ENCODE data around the gene INSRR. TPM values are rescaled to one million over a fixed set of nuclear protein-coding genes. Genes with fewer than 3 reads are reported as not detected.

Gene INSRR
- total and polyA plus RNA-seq, 2 of the 8 experiments (the other 6 are each of a cell fraction or from before 2014, with no cell fraction given), result 0.02 TPM; not detected in 1

DNA sequence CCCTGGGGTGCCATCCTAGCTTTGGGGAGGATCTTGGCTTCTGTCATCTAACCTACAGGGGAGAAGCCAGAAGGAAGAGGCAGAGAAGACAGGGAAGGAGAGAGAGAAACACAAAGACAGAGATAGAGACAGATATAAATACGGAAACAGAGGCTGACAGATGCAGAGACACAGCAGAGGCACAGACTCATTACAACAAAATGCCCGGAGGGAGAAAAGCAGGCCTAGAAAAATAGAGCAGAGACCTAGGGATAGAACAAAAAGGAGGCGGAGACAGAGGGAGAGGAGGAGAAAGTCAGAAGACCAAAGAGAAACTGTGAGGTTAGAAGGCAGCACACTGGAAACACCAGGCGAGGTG is 36.5 kb upstream of the INSRR start:
- WGBS, 2 experiments (ENCODE audit: extremely low coverage in 1 of 2, insufficient coverage in 1 of 2, insufficient read length in 1 of 2, insufficient replicate concordance in 2 of 2, low coverage in 1 of 2, low lambda C conversion rate in 2 of 2, missing lambda C conversion rate in 1 of 2), result 87% methylated on average over 4 of the region's 4 CpGs; no CpG with 5 or more reads in 1 of the 2 experiments
- H3K4ac ChIP-seq (replicated peaks; ENCODE audit: insufficient read length, low read depth, low read length), result no peak overlapping the region
- no peak for FAIRE-seq

More for the DNA sequence above, 36.5 kb upstream of the INSRR start:
- Histone ChIP-seq H4K8ac (ENCODE audit: extremely low read depth, insufficient read depth, low read length) (no peak overlapping the region), H3K79me1 (ENCODE audit: low read depth, low read length) (no peaks in the 10 kb centered on the region), H3K56ac (replicated peaks; ENCODE audit: insufficient read length, low read depth, low read length) (no peak overlapping the region), H2BK20ac (ENCODE audit: low read length) (no peak overlapping the region), H3K4me3 (ENCODE audit: extremely low read depth in 1 of 4, insufficient read depth in 2 of 4, low read depth in 3 of 4, low read length in 4 of 4) (no peak overlapping the region), H3K4me1 (replicated peaks in 1 of 4; ENCODE audit: control insufficient read depth in 3 of 4, insufficient read depth in 4 of 4, low read length in 3 of 4) (peaks cover 0 to 10% (median 5%) of the 10 kb centered on the region in 4 experiments; a peak in 4 of 7 replicates), H2BK120ac (replicated peaks; ENCODE audit: low read depth, low read length) (no peak overlapping the region), H3K36me3 (ENCODE audit: control insufficient read depth in 2 of 4, insufficient read depth in 4 of 4, low read length in 3 of 4) (no peaks in the 10 kb centered on the region), H3K27ac (ENCODE audit: low read depth, low read length) (no peak overlapping the region), H2BK15ac (ENCODE audit: low read length) (no peak overlapping the region), H2BK12ac (ENCODE audit: low read depth, low read length) (no peak overlapping the region), H3K14ac (ENCODE audit: insufficient read length) (no peak overlapping the region), H2BK5ac (ENCODE audit: low read depth, low read length) (no peak overlapping the region), H3K23ac (ENCODE audit: insufficient read length) (no peak overlapping the region), H4K20me1 (replicated peaks in 1 of 2; ENCODE audit: control insufficient read depth in 1 of 2, insufficient read depth in 2 of 2, low read length in 2 of 2) (no peaks in the 10 kb centered on the region), H3K79me2 (ENCODE audit: control insufficient read depth in 1 of 2, insufficient read depth in 2 of 2, low read length in 2 of 2) (no peaks in the 10 kb centered on the region), H4K5ac (ENCODE audit: insufficient read length, low read depth, low read length) (no peak overlapping the region), H3K18ac (ENCODE audit: extremely low read depth, low read length) (no peak overlapping the region), H4K91ac (replicated peaks; ENCODE audit: insufficient read length, low read length) (no peak overlapping the region), H2AFZ (ENCODE audit: low read length) (no peak overlapping the region), H3K9ac (replicated peaks in 1 of 4; ENCODE audit: extremely low read depth in 1 of 4, low read depth in 3 of 4, low read length in 3 of 4) (no peak overlapping the region), H3K27me3 (replicated peaks in 1 of 4; ENCODE audit: control insufficient read depth in 3 of 4, extremely low read depth in 1 of 4, insufficient read depth in 3 of 4, low read length in 3 of 4) (peaks cover 8 to 47% (median 40%) of the 10 kb centered on the region in 4 experiments), H3K9me3 (ENCODE audit: insufficient read depth in 2 of 2, low read depth in 1 of 2, low read length in 1 of 2) (no peaks in the 10 kb centered on the region), H3K23me2 (ENCODE audit: low read depth, low read length) (peaks cover 2% of the 10 kb centered on the region; the same call in 1 of the 2 replicates), H3K4me2 (ENCODE audit: insufficient read depth in 1 of 2, low read depth in 2 of 2, low read length in 2 of 2) (no peak overlapping the region), H2AK5ac (ENCODE audit: low read depth, low read length) (no peak overlapping the region)
- no peak for DNase-seq (ENCODE audit: low read depth in 1 of 2, low spot score in 2 of 2)
- ChIA-PET CTCF (ENCODE audit: partially characterized antibody) (interaction anchor here (1.0 to 31.4 kb wide), 9 partner anchors 19 to 271 kb away, joined by 3 to 719 read pairs (median 158); partner anchors contain the start of genes INSRR, LRRC71 and NTRK1), POLR2A (ENCODE audit: partially characterized antibody) (interaction anchor here (1.4 to 2.3 kb wide), 3 partner anchors 32 to 170 kb away, joined by 3 to 6 read pairs (median 4); no protein-coding TSS in a partner anchor)
- TF ChIP-seq CBX5 (IDR thresholded peaks at IDR 0.05; ENCODE audit: low read depth, low read length) (no peak), TBP (IDR thresholded peaks at IDR 0.05; ENCODE audit: low read depth, low read length) (peak; percentile 78)
